Measurements from ENCODE around the gene ASB18.

DNA sequence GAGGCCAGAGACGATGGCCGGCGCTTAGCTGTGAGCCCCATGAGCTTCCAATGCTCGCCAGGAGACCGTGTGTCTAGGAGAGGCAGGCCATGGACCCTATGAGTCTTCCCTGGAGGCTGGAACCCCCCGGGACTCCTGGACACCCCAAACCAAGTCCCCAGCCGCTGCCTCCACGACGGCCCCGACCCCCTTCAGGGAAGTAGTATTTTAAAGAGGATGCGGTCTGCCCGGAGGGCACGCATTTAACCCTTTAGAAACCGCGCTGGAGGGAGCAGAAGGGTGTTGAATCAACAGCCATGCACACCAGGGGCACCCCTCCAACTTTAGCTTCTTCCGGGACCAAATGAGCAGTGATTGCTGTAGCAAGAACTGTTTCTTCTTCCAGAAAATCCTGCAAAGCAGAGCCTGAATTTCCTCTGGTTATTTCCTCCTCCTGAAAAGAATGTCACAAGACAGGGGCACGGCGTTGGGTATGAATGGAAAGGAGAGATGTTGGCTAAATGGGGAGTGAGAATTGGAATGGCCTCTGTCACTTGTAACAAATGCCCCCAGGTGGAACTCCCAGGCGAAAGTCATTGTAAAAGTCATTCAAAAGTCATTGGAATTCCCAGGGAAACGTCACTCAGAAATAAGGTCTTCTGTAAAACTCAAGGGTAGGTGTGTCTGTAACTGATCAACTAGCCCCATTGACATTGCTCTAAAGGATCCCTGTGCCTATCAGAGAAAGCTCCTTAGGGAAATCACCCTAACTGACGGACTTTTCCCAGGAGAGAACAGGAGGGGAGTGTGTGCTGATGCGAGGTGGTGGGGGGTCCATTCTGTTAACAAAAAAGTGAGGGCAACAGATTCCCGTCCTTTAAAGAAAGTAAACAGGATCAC is 90.2 kb downstream of the ASB18 start:
- TF ChIP-seq, protein P1, sequence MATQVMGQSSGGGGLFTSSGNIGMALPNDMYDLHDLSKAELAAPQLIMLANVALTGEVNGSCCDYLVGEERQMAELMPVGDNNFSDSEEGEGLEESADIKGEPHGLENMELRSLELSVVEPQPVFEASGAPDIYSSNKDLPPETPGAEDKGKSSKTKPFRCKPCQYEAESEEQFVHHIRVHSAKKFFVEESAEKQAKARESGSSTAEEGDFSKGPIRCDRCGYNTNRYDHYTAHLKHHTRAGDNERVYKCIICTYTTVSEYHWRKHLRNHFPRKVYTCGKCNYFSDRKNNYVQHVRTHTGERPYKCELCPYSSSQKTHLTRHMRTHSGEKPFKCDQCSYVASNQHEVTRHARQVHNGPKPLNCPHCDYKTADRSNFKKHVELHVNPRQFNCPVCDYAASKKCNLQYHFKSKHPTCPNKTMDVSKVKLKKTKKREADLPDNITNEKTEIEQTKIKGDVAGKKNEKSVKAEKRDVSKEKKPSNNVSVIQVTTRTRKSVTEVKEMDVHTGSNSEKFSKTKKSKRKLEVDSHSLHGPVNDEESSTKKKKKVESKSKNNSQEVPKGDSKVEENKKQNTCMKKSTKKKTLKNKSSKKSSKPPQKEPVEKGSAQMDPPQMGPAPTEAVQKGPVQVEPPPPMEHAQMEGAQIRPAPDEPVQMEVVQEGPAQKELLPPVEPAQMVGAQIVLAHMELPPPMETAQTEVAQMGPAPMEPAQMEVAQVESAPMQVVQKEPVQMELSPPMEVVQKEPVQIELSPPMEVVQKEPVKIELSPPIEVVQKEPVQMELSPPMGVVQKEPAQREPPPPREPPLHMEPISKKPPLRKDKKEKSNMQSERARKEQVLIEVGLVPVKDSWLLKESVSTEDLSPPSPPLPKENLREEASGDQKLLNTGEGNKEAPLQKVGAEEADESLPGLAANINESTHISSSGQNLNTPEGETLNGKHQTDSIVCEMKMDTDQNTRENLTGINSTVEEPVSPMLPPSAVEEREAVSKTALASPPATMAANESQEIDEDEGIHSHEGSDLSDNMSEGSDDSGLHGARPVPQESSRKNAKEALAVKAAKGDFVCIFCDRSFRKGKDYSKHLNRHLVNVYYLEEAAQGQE (IDR thresholded peaks at IDR 0.05; ENCODE audit: insufficient read depth in 1 of 2, low read depth in 2 of 2, low read length in 2 of 2): no peak
- TF ChIP-seq POLR2AphosphoS5 (IDR thresholded peaks at IDR 0.05; ENCODE audit: low read depth, low read length) (no peak), SIN3A (IDR thresholded peaks at IDR 0.05; ENCODE audit: borderline replicate concordance, insufficient read depth, low read length) (no peak)
